ENCODE data around the gene KRTAP10-1.
A peak's percentile ranks its signal among the peaks of the same experiment; 100 is the strongest.
"Not testable (repeated sequence)": the region's sequence is repeated elsewhere in the genome, so short reads cannot be mapped to it uniquely, and the experiment has no call there.

Gene KRTAP10-1

DNA sequence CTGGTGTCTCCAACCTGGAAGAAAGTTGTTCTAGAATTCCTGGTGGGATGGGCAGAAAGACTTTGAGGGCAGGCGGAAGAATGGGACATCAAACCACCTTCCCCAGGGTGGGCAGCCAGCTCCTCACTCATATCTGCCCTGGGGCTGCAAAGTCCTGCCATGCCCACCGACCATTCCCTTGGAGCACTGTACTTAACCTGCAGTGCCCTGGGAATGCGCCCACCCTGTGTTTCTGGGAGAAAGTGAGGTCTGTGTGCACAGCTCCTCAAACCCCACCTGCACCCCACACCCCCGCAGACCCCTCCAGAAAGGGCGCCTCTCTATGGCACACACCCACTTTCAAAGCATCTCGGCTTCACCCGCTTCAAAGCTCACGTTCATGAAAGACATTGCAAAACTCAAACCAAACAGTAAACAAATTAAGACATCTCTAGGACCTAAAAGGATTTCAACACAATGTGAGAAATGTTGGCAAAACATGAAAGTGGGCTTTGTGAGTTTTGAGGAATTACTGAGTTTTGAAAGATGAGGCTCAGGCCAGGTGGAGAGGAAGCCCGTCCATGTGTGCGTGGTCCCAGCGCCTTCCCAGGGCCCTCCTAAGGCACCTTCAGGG lies 25.1 kb downstream of the KRTAP10-1 start:
- DNase-seq: no peak

DNA sequence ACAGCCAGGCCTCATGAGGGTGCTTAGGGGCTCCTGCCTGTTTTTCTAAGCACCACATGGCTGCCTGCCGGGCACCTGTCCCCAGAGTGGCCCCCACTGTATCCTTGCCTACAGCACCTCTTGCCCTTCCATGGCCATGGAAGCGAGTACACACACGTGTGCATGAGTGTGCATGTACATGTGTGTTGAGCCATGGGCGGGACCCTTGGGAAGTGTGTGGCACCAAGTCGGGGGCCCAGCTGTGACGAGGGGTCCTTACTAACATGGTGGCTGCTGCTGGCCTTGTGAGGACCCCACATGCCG lies 25.8 kb downstream of the KRTAP10-1 start:
- DNase-seq: no peak

DNA sequence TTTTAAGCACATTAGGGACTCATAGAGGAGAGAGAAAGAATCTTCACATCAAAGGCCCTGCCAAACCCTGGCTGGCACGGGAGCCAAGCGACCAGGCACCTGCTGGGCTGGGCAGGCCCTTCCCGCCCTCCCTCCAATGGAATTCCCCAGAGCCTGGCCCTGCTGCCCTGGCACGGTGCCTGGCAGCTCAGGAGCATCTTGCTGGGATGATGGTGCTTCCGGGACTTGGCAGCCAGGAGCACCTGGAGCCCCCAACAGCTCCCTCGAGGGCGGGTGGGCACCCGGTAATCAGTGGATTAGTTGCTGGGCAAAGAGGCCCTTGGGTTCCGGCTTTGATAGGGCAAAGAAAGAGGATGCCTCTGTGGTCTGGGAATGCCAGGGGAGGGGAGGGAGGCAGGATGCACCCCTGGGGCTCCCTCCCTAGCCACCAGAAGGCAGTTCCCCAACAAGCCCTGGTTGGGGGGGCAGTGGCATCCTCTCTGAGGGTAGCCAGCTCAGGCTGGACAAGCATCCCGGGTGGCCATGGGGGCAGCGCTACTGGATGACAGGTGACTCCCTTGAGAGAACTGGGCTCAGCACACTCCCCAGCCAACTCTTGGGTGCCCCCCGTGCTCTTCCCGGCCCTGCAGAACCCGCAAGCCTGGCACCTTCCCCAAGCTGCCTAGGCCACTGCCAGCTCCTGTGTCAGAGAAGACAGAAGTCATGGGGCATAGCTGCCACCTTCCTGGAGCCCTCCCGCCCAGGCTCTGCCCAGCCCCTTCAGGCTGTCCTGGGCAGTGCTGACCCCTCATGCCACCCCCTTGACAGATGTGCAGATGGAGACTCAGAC lies 26.4 kb downstream of the KRTAP10-1 start:
- peak; percentile 26 for DNase-seq

DNA sequence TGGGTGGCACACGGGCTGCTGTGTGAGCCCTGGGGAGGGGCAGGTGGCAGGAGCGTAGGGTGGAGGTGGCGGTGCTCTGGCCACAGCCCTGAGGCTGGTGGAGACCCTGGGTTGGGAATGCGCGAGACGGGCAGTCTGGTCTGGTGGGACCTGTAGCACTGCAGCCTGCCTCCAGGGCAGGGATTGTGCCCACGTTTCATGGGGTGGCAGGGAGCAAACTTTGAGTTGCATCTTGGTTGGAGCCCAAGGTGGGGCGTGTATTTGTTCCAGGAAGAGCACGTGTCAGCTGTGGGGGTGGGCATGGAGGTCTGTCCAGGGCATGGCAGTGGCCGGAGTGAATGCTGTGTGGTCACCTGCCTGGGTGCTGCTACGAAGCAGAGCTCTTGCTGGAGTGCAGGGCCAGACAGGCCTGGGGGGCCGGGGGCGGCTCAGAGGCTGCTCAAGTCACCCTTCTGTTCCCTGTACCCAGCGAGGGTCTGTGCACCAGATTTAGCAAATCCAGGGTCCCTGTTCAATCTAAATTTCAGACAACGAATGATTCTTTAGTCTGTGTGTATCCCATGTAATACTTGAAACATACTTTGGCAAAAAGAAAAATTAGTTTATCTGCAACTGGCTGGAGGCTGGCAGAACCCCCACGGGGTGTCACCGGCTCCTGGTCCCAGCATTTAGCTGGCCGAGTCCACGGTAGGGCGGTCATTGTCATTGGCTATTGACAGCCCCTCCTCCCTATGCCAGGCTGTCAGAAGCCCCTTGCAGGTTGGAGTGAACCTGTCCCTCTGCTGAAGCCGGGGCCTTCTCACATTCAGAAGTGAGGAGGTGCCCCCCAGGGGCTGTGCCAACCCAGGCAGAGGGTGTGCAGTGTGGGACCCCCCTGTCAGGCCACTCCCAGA lies 27.3 kb downstream of the KRTAP10-1 start:
- no peak for DNase-seq

DNA sequence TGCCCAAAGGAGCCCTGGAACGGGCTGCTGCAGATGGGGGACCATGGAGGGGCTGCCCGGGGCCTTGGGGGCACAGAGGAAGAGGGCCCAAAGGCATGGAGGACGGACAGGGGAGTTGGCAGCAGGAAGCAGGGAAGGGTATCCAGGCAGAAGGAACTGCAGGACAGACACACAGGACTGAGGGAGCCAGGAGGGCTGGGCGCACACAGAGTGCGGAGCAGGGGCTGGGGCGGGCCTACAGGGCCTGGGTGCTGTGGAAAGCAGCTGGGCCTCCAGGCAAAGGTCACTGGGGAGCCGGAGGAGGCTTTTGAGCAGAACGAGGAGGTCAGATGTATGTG lies 28.1 kb downstream of the KRTAP10-1 start:
- DNase-seq: no peak

DNA sequence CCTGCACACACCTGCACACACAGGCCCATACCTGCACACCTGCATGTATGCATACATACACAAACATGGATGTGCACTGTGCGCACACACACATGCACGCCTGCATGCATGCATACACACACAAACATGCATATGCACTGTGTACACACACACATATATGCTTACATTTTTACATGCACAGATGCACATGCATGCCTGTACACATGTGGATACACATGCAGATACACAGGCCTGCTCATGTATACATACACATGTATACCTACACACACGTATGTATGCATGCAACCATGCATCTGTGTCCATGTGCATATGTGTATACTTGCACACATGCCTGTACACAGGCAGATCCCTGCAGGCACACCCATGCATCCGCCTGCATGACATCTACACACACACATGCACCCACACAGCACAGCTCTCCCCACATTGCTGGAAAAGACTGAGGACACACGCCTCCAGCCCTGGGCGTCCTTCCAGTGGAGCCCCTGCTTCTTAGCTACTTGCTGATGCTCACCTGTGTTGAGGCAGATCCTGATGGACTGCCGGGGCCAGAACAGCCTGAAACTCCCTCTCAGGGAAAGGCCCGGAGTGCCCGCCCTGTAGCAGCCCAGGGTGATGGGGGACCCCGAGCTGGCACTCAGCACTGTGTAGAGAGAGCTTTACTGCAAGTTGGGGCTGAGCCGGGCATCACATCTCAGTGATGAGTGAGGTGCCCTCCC lies 28.6 kb downstream of the KRTAP10-1 start:
- DNase-seq: no peak

DNA sequence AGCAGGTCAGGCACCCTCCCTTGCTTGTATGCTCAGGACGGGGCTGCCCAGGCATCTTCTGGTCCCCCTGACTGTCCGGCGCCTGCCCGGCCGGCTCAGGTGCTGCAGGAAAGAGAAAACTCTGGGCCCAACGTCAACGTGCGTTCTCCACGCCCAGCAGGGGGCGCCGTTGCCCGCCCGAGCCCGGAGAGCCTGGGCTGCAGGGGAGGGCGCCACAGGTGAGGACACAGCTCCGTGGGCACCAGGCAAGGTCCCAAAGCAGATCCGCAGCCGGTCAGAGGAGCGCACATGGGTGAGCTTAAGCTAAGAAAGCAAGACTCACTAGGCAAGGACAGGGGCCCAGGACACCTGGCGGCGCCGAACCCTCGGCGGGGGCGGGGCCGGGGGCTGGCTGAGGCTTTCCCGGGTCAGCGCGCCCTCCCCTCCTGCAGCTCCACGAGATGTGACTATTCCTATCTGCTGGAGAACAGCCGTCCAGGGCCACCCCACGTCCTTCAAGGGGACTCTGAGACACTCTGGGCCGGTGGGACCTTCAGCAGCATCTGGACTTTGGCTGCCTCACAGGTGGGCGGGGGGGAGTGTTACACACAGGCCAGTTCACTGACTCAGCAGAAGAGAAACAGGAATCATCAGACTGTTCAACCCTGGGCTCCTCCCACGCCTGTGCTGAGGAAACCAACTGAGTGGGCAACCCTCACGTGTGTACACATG lies 29.3 kb downstream of the KRTAP10-1 start:
- peak; percentile 88 for DNase-seq

DNA sequence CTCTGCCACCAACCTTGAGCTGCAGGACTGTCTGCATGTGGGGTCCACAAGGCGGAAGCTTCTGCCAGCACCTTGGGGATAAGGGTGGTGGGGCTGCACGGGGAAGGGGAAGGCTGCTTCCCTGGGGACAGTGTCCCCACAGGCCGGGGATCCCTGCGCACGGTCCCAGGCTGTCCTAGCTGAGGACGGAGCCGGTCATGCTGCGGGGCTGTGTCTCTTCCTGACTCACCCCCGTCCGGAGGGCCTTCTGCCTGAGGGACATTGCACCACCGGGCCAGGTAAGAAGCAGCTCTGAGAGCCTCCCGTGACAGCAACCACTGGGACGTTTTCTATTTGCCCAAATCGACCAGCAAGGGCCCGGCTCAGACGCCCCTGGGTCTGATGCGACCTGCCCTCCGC lies 29.9 kb downstream of the KRTAP10-1 start:
- peak; percentile 62 for DNase-seq

DNA sequence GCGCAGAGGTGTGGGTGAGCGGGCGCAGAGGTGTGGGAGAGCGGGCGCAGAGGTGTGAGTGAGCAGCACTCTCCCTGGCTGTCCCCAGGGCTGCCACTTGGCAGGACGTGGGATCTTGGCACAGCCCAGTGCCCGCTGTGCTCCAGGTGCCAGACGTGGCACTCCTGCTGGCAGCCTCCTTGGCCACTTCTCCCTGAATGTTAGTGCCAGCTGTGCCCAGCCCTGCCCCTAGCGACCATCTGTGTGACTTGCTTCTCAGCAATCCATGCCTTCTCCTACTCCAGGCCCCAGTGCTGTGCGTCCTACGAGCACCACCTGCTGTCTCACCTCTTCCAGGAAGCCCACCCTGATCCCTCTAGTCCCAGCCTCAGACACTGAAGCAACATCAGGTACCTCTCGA lies 30.5 kb downstream of the KRTAP10-1 start:
- DNase-seq: peak; percentile 70

DNA sequence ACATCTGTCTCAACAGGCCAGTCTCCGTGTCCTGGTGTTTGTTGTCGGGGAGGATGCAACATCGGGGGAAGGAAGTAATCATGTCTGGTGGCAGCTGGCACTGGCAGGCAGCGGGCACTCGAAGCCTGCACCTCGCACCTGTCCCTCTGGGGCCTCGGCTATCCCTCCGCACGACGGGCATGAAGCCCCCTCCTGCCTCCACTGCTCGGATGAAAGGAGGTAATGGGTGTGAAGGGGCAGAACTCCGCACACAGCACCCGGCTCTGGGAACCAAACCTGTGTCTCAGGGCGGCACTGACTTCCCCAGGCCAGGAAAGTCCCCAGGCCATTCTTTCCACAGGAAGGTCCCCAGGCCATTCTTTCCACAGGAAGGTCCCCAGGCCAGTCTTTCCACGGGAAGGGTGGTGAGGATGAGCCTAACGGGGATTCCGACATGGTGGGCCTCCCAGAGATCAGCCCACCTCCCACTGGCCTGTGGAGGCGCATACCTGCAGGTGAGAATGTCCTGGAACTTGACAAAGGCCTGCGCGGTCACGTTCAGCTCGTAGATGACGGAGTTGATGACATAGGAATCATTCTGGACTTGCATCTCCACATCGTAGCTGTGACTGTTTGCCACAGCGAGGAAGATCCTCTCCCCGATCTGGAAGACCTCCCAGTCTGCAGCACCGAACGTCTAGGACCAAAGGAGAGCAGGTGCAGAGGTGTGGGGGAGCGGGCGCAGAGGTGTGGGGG lies 31.1 kb downstream of the KRTAP10-1 start:
- no peak for DNase-seq

DNA sequence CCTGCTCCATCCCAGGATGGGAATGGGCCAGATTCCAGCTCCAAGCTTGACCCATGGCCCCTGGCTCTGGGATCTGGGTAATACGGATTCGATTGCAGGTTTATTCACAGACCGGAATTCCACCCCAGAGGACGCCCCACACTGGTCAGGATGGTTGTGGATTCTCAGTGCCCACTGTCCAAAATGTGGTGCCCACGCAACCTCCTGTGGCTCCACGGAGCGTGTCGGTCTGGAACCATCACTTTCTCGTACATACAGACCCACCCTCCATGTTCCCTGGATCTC lies 31.6 kb downstream of the KRTAP10-1 start:
- DNase-seq: no peak

DNA sequence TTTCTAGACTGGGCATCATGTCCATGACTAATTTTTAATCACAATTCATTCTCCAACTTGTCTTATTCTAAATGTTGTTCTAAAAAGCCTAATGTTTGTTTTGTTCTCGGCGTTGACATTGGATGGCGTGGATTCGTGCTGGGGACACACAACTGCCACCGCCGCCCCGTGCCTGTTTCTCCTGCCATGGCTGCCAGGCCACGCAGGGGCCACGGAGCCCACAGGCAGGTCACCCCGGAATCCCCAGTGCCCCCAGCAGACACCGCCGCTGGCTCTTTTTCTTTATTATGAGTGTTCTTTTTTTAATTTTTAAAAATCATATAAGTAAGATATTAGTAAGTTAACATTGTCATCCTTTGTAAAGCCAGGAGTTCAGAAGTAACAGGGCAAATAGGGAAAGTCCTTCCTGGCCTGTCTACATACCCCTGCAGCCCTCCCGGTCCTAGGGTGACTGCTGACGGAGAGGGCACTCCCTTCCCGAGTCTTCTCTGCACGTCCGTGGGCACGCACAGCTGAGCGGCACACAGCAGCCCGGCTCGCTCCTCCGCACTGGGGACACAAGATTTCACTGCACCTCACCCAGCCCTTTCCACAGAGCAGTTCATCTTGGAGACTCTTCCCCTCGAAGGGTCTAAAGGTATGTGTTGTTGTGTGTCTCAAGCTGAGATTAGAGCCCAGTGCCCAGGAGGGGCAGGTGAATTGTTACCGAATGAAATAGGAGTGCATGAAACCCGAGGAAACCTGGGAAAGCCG lies 32.1 kb downstream of the KRTAP10-1 start:
- DNase-seq: no peak

DNA sequence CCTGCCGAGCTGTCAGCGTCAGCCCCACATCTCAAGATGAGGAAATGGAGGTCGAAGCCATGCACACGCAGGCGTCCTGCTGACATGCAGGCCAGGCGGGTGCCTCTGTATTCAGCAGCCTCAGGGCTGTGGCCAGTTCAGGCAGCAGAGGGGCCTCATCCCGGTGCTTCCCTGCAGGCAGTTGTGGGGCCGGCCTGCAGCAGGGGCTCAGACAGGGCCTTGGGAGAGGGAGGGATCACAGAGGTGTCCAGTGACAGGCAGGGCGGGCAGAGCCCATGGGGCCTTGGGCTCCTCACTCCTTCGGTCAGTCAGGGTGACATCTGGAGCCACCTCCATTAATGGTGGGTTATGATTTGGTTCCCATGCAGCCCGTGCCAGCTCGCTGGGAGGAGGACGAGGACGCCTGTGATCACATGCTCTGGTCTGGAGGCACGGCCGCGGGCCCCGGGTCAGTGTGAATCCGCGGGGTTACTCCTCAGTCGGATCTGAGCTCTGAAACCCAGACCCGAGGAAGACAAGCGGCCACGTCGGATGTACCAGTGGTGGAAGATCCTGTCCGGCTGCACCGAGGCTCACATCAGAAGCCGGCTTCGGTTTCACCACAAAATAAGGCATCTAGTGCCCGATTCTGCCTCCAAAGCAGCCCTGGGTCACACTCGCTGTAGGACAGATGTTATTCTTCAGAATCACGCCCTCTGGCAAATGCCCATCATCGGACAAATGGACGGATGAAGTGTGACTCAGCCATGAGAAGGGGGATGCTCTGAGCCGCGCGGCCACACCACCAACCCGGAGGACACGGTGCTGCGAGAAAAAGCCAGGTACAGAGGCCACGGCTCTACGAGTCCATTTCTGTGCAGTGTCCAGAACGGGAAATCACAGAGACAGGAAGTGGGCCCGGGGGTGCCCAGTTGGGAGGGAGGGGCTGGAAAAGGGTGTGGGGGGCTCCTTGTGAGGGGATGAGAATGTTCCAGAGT lies 33.4 kb downstream of the KRTAP10-1 start:
- DNase-seq: no peak

DNA sequence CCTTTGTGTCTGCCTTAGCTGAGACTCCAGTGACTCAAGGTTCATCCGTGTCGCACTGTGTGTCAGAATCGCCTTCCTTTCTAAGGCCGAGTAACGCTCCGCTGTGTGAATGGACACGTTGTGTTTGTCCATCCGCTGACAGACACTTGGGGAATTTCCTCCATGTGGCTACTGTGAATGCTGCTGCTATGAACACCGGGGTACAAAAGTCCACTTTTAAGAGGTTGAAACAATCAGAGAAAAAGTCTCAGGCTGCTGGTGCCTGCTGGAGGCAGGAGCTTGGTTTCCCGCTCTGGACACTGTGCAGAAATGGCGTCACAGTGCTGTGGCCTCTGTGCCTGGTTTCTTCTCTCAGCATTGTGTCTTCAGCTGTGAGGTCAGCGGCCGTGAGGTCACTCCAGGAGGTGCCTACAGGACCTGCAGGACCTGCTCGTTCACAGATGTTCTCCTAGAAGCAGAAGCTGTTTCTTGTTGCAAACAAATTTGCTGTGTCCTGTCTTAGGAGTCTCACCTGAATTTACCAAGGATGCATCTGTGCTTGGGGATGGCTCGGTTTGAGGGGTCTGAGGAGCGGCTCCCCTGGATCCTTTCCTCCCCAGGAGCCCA lies 34.2 kb downstream of the KRTAP10-1 start:
- peak; percentile 68 for DNase-seq

DNA sequence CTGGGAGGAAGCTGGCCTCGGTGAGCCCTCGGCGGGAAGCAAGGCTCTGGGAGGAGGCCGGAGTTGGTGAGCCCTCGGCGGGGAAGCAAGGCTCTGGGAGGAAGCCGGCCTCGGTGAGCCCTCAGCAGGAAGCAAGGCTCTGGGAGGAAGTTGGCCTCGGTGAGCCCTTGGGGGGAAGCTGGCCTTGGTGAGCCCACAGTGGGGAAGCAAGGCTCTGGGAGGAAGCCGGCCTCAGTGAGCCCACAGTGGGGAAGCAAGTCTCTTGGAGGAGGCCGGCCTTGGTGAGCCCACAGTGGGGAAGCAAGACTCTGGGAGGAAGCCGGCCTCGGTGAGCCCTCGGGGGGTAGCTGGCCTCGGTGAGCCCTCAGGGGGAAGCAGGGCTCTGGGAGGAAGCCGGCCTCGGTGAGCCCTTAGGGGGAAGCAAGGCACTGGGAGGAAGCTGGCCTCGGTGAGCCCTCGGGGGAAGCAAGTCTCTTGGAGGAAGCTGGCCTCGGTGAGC lies 36.0 kb downstream of the KRTAP10-1 start:
- no peak for DNase-seq

DNA sequence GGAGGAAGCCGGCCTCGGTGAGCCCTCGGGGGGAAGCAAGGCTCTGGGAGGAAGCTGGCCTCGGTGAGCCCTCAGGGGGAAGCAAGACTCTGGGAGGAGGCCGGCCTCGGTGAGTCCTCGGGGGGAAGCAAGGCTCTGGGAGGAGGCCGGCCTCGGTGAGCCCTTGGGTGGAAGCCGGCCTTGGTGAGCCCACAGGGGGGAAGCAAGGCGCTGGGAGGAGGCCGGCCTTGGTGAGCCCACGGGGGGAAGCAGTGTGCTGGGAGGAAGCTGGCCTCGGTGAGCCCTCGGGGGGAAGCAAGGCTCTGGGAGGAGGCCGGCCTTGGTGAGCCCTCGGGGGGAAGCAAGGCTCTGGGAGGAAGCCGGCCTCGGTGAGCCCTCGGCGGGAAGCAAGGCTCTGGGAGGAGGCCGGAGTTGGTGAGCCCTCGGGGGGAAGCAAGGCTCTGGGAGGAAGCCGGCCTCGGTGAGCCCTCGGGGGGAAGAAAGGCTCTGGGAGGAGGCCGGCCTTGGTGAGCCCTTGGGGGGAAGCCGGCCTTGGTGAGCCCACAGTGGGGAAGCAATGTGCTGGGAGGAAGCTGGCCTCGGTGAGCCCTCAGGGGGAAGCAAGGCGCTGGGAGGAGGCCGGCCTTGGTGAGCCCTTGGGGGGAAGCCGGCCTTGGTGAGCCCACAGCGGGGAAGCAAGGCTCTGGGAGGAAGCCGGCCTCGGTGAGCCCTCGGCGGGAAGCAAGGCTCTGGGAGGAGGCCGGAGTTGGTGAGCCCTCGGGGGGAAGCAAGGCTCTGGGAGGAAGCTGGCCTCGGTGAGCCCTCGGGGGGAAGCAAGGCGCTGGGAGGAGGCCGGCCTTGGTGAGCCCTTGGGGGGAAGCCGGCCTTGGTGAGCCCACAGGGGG lies 36.7 kb downstream of the KRTAP10-1 start:
- DNase-seq: not testable (repeated sequence)

DNA sequence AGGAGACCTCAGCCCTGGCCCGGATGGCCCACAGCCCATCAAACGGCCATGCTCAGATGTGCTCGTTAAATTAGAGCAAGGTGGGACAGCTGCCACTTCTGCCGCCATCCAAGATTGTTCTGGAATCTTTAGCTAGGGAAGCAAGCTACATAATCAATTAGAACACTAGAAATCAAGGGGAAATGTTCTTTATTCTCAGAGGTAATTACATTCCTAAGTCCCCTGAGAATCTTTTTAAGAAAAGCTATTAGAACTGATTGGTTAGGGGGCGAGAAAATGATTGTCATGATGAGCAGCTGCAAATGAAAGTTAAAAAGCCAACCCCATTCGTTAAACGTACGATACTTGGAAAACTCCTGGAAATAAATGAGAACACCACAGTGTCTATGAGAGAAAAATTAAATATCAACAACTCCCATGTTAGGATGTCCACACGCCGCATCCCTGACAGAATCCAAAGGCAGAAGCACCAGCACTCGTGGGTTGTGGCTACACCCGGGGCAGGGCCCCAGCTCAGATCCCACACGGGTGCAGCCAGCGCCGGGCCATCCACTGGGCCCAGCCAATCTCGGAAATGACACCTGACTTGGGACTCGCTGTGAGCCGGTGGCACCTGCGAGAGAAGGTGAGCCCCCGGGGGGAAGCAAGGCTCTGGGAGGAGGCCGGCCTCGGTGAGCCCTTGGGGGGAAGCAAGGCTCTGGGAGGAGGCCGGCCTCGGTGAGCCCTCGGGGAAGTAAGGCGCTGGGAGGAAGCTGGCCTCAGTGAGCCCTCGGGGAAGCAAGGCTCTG lies 37.6 kb downstream of the KRTAP10-1 start:
- no peak for DNase-seq

DNA sequence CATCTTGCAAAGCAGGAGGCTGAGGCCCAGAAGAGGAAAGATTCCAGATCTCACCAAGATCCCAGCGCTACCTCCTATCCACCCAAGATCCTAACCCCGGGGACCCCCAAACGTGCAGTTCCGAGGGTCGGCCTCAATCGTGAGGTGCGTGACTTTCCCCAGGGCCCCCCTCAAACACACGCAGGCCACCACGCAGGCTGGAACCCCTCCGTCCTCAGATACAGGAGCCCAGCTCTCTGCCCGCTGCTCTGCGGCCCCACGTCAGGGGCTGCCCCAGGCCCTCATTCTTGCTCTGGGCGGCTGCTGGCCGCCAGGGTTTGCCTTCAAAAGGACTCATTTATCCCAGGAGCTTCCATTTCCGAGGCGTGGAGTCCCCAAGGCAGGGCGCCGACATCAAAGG lies 39.9 kb downstream of the KRTAP10-1 start:
- no peak for DNase-seq
